Breast epithelium (tissue), 3 donors: Measurements from ENCODE around the gene PSMD1.

Experiments
- CTCF ChIP-seq, 3 donors: fragments of 450-650 bp; IDR thresholded peaks; one replicate each; pipeline ENCODE4 v1.5.1; 2016 to 2017; ENCODE audit warnings: antibody characterized with exemption in 3 of 3, mild to moderate bottlenecking in 3 of 3, moderate library complexity in 3 of 3
- POLR2A ChIP-seq: fragments of 450-650 bp; IDR thresholded peaks from one replicate; pipeline ENCODE4 v1.6.1; 2016; ENCODE audit warnings: antibody characterized with exemption, mild to moderate bottlenecking, moderate library complexity
- POLR2AphosphoS5 ChIP-seq, 3 donors: sonication (generic); formaldehyde crosslinking; IDR thresholded peaks; one replicate each; pipeline ENCODE4 v1.6.1; 2017; ENCODE audit warnings: antibody characterized with exemption in 3 of 3

GRCh38 chr2:231115651-231116050, 59.0 kb downstream of the PSMD1 start:
- TF ChIP-seq CTCF (IDR thresholded peaks at IDR 0.05): no peak
- no peak for TF ChIP-seq POLR2AphosphoS5 (IDR thresholded peaks at IDR 0.05)
- no peak for TF ChIP-seq POLR2A
